Karpas-422 (cell line): Measurements from ENCODE around the gene PTP4A1. TPM values are rescaled to one million over a fixed set of nuclear protein-coding genes. Genes with fewer than 3 reads are reported as not detected.

Experiments used
- DNase-seq: peaks from one replicate; pipeline ENCODE4 v3.0.0-alpha.2; 2015
- H2AFZ ChIP-seq: fragments of 200-600 bp; sonication (generic); 2 replicates; pipeline ENCODE4 v1.6.1; 2014; ENCODE audit warnings: antibody characterized with exemption, low read length, mixed read lengths
- H3K27ac ChIP-seq: fragments of 200-600 bp; sonication (generic); 2 replicates; pipeline ENCODE4 v1.5.1; 2014; ENCODE audit warnings: mild to moderate bottlenecking, low read length, moderate library complexity
- H3K27me3 ChIP-seq: fragments of 200-600 bp; sonication (generic); 2 replicates; pipeline ENCODE4 v1.6.1; 2014; ENCODE audit warnings: low read length, mixed read lengths
- H3K36me3 ChIP-seq: fragments of 200-600 bp; sonication (generic); 2 replicates; pipeline ENCODE4 v1.6.1; 2014; ENCODE audit warnings: low read length, mixed read lengths; ENCODE audit not compliant: insufficient read depth
- H3K4me1 ChIP-seq: fragments of 200-600 bp; sonication (generic); 2 replicates; pipeline ENCODE4 v1.6.1; 2014; ENCODE audit warnings: mild to moderate bottlenecking, low read length, mixed read lengths
- H3K4me2 ChIP-seq: fragments of 200-600 bp; sonication (generic); 2 replicates; pipeline ENCODE4 v1.6.1; 2014; ENCODE audit warnings: low read length, low read depth, mild to moderate bottlenecking; ENCODE audit not compliant: poor library complexity, severe bottlenecking
- H3K4me3 ChIP-seq: fragments of 200-600 bp; sonication (generic); 2 replicates; pipeline ENCODE4 v1.5.1; 2014; ENCODE audit warnings: mild to moderate bottlenecking, antibody characterized with exemption, low read length, mixed read lengths
- H3K79me2 ChIP-seq: fragments of 200-600 bp; sonication (generic); 2 replicates; pipeline ENCODE4 v1.6.1; 2014; ENCODE audit warnings: mild to moderate bottlenecking, low read length, mixed read lengths
- H3K9ac ChIP-seq: fragments of 200-600 bp; sonication (generic); 2 replicates; pipeline ENCODE4 v1.6.0; 2014; ENCODE audit warnings: low read length
- H3K9me2 ChIP-seq: fragments of 200-600 bp; sonication (generic), shearing (Covaris generic); replicated peaks from 2 replicates; pipeline ENCODE4 v1.6.0; 2014; ENCODE audit warnings: mild to moderate bottlenecking, low read length, moderate library complexity; ENCODE audit not compliant: insufficient read depth
- H3K9me3 ChIP-seq: fragments of 300-700, 200-600 bp; sonication (generic); 2 replicates; pipeline ENCODE4 v1.6.1; 2014; ENCODE audit warnings: low read length, mixed read lengths
- H4K20me1 ChIP-seq: fragments of 200-600 bp; sonication (generic); 2 replicates; pipeline ENCODE4 v1.6.1; 2014; ENCODE audit warnings: mild to moderate bottlenecking, antibody characterized with exemption, low read length, low read depth; ENCODE audit not compliant: insufficient read depth
- total RNA-seq: library from RNA; depleted of rRNA; stranded (reverse); fragments of >200 nt; shearing (Covaris generic); gene quantifications from 2 replicates; pipeline ENCODE4 v1.2.3, GENCODE V29; 2014; ENCODE audit warnings: low replicate concordance

The PTP4A1 gene
- total RNA-seq, 1 experiment from 2014 or later, result 39.5 TPM

DNA sequence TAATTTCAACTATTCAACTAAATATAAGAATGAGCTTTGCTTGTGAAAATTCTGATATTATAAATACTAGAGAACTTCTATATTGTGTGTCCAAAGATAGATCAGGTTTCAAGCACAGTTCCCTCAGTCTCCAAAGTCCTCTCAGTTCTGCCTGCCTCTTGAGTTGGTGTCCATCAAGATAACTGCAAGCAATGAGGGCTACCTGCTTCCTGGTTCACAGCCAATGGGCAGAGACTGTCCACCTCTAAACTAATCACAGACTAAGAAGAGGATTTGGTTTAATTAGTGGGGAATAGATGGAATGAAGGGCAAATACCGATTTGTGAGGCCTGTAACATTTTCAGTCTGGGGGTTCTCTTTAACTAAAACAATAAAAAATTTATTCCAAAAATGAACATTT, 41.3 kb upstream of the PTP4A1 start:
- no peak overlapping the region for H3K4me2 ChIP-seq

GRCh38 chr6:63533026-63533425, 39.3 kb upstream of the PTP4A1 start:
- no peaks in the 10 kb centered on the region for H3K9me3 ChIP-seq

More for the DNA sequence above, 41.3 kb upstream of the PTP4A1 start:
- H3K9ac ChIP-seq, result no peak overlapping the region
- no peaks in the 10 kb centered on the region for H3K9me3 ChIP-seq
- H4K20me1 ChIP-seq, result no peaks in the 10 kb centered on the region
- no peaks in the 10 kb centered on the region for H3K27me3 ChIP-seq
- H3K36me3 ChIP-seq, result no peaks in the 10 kb centered on the region
- no peaks in the 10 kb centered on the region for H3K4me1 ChIP-seq
- H3K9me2 ChIP-seq, result no peaks in the 10 kb centered on the region
- H3K4me3 ChIP-seq, result no peak overlapping the region
- no peak for DNase-seq
- no peak overlapping the region for H2AFZ ChIP-seq
- no peak overlapping the region for H3K27ac ChIP-seq
- no peaks in the 10 kb centered on the region for H3K79me2 ChIP-seq

GRCh38 chr6:63533952-63534351, 38.3 kb upstream of the PTP4A1 start:
- no peak overlapping the region for H2AFZ ChIP-seq
- no peak overlapping the region for H3K9ac ChIP-seq
- H3K4me1 ChIP-seq, result peaks cover 3% of the 10 kb centered on the region; the same call in 1 of the 2 replicates
- no peak overlapping the region for H3K4me2 ChIP-seq
- H3K4me3 ChIP-seq, result no peak overlapping the region
- no peak for DNase-seq
- H3K79me2 ChIP-seq, result no peaks in the 10 kb centered on the region
- no peaks in the 10 kb centered on the region for H4K20me1 ChIP-seq
- H3K27me3 ChIP-seq, result no peaks in the 10 kb centered on the region
- no peaks in the 10 kb centered on the region for H3K9me2 ChIP-seq
- H3K27ac ChIP-seq, result no peak overlapping the region
- H3K9me3 ChIP-seq, result no peaks in the 10 kb centered on the region
- H3K36me3 ChIP-seq, result no peaks in the 10 kb centered on the region

More at GRCh38 chr6:63533026-63533425, 39.3 kb upstream of the PTP4A1 start:
- no peaks in the 10 kb centered on the region for H3K79me2 ChIP-seq
- no peaks in the 10 kb centered on the region for H3K27me3 ChIP-seq
- DNase-seq, result no peak
- H3K4me1 ChIP-seq, result peaks cover 3% of the 10 kb centered on the region; the same call in 1 of the 2 replicates
- H4K20me1 ChIP-seq, result no peaks in the 10 kb centered on the region
- H3K27ac ChIP-seq, result no peak overlapping the region
- H3K4me3 ChIP-seq, result no peak overlapping the region
- H3K4me2 ChIP-seq, result no peak overlapping the region
- H3K9ac ChIP-seq, result no peak overlapping the region
- H3K36me3 ChIP-seq, result no peaks in the 10 kb centered on the region
- no peaks in the 10 kb centered on the region for H3K9me2 ChIP-seq
- H2AFZ ChIP-seq, result no peak overlapping the region

DNA sequence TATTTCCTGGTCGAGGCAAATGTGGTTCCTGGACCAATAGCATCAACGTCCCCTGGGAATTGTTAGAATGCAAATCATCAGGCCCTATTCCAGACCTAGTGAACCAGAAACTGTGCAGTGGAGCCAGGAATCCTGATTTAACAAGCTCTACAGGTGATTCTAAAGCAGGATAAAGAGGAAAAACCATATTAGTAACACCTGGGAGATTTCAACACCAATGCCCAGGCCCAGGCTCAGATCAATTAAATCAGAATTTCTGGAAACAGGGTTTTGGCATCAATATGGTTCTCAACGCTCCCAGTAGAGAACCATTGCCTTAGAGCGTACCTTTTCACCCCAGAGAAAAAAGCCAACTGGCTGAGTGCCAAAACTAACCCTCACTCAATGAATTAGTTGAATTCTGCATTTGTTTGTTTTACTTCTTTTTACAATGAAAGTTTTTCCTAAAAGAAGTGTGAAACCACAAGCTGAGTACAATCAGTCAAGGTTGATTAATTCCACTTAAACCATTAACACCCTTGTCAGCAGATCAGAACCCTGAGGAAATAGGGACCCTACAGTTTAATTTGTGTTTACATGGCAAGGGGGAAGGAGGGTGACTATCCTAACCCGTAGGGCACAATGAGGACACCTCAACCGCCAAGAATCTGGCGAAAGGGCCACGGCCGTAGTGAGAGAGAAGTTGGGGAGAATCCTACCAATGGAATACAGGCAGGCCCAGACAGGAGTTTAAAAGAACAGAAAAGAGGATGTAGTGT, 34.9 kb upstream of the PTP4A1 start:
- no peaks in the 10 kb centered on the region for H4K20me1 ChIP-seq
- H3K36me3 ChIP-seq, result no peaks in the 10 kb centered on the region
- H3K9me3 ChIP-seq, result no peaks in the 10 kb centered on the region
- H3K9ac ChIP-seq, result no peak overlapping the region
- H3K4me1 ChIP-seq, result peaks cover 3% of the 10 kb centered on the region; the same call in 1 of the 2 replicates
- no peak overlapping the region for H2AFZ ChIP-seq
- H3K4me3 ChIP-seq, result no peak overlapping the region
- H3K27ac ChIP-seq, result no peak overlapping the region
- no peak for DNase-seq
- H3K9me2 ChIP-seq, result no peaks in the 10 kb centered on the region
- H3K79me2 ChIP-seq, result no peaks in the 10 kb centered on the region
- H3K4me2 ChIP-seq, result no peak overlapping the region
- H3K27me3 ChIP-seq, result no peaks in the 10 kb centered on the region

DNA sequence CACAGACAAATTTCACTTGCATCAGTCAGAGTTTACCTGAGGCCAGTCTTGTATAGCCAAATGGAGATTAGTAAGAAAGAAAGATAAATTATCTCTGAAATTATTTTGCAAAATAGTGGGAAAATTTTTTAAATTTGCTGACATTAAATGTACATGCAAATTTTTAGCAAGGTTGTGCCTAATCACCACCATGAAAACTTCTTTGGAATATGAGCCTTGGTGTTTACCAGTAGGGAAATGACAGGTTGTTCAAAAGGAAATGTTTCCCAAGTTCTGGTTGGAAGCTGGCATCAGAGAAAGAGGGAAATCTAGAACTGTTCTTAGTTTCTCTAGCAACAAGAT, 34.4 kb upstream of the PTP4A1 start:
- Histone ChIP-seq H3K27me3 (no peaks in the 10 kb centered on the region), H3K4me3 (no peak overlapping the region), H3K9me2 (no peaks in the 10 kb centered on the region), H4K20me1 (no peaks in the 10 kb centered on the region), H3K4me1 (peaks cover 3% of the 10 kb centered on the region; the same call in 1 of the 2 replicates), H3K9ac (no peak overlapping the region), H3K79me2 (no peaks in the 10 kb centered on the region), H3K36me3 (no peaks in the 10 kb centered on the region), H3K9me3 (no peaks in the 10 kb centered on the region), H3K4me2 (no peak overlapping the region), H2AFZ (no peak overlapping the region), H3K27ac (no peak overlapping the region)
- DNase-seq, result no peak

DNA sequence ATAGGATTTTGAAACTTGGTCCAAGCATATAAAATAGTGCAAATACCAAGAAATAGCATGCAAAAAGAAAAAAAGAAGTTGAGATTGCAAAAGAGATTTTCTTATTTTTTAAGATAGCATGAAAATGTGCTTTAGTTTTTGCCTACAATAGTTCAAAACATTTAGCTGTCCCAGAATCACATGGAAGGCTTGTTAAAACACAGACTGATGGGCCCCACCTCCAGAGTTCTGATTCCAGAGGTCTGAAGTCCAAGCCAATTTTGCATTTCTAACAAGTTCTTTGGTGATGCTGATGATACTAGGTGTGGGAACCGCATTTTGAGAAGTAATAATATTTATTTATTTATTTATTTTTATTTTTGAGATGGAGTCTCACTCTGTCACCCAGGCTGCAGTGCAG, 33.7 kb upstream of the PTP4A1 start:
- no peaks in the 10 kb centered on the region for H4K20me1 ChIP-seq
- no peak overlapping the region for H3K27ac ChIP-seq
- H3K27me3 ChIP-seq, result no peaks in the 10 kb centered on the region
- peaks cover 3% of the 10 kb centered on the region; the same call in 1 of the 2 replicates for H3K4me1 ChIP-seq
- no peak for DNase-seq
- H3K4me3 ChIP-seq, result no peak overlapping the region
- no peak overlapping the region for H3K9ac ChIP-seq
- no peak overlapping the region for H3K4me2 ChIP-seq
- H3K9me2 ChIP-seq, result no peaks in the 10 kb centered on the region
- H2AFZ ChIP-seq, result no peak overlapping the region
- H3K79me2 ChIP-seq, result no peaks in the 10 kb centered on the region
- no peaks in the 10 kb centered on the region for H3K36me3 ChIP-seq
- no peaks in the 10 kb centered on the region for H3K9me3 ChIP-seq

DNA sequence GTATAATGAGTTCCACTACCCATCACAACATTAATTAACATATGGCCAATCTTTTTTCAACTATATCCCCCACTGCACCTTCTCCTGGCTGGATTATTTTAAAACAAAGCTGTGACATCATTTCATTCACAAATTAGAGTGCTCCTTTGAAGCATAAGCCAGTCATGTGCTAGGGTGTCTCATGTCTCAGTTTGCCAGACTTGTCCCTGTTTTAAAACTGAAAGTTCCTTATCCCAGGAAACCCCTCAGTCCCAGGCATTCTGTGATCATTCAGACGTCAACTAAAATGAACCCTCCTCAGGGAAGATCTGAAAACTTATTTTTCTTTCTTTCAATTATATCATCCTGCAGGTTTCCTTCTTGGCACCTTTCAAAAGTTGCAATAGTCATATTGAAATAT, 29.3 kb upstream of the PTP4A1 start:
- no peak for DNase-seq
- Histone ChIP-seq H4K20me1 (no peaks in the 10 kb centered on the region), H3K4me3 (no peak overlapping the region), H3K9ac (no peak overlapping the region), H3K36me3 (no peaks in the 10 kb centered on the region), H3K27me3 (no peaks in the 10 kb centered on the region), H3K4me2 (no peak overlapping the region), H3K9me2 (no peaks in the 10 kb centered on the region), H3K4me1 (no peaks in the 10 kb centered on the region), H3K27ac (no peak overlapping the region), H2AFZ (no peak overlapping the region), H3K9me3 (no peaks in the 10 kb centered on the region), H3K79me2 (no peaks in the 10 kb centered on the region)

GRCh38 chr6:63543982-63544381, 28.3 kb upstream of the PTP4A1 start:
- no peaks in the 10 kb centered on the region for H3K4me1 ChIP-seq
- H3K4me2 ChIP-seq, result no peak overlapping the region
- no peak for DNase-seq
- no peaks in the 10 kb centered on the region for H3K36me3 ChIP-seq
- H3K4me3 ChIP-seq, result no peak overlapping the region
- H3K27ac ChIP-seq, result no peak overlapping the region
- H4K20me1 ChIP-seq, result no peaks in the 10 kb centered on the region
- H3K27me3 ChIP-seq, result no peaks in the 10 kb centered on the region
- no peaks in the 10 kb centered on the region for H3K9me3 ChIP-seq
- no peak overlapping the region for H3K9ac ChIP-seq
- no peaks in the 10 kb centered on the region for H3K79me2 ChIP-seq
- no peak overlapping the region for H2AFZ ChIP-seq
- H3K9me2 ChIP-seq, result no peaks in the 10 kb centered on the region
